Measurements from ENCODE around the gene TMCO1.
"Not testable (repeated sequence)": the region's sequence is repeated elsewhere in the genome, so short reads cannot be mapped to it uniquely, and the experiment has no call there.

The TMCO1 gene

GRCh38 chr1:165683848-165684485, 84.7 kb downstream of the TMCO1 start:
- DNase-seq: no peak

- DNase-seq: not testable (repeated sequence)
These were observed 87.9 kb downstream of the TMCO1 start for GRCh38 chr1:165680773-165681172.

- DNase-seq: no peak
These were observed 88.4 kb downstream of the TMCO1 start for GRCh38 chr1:165680303-165680702.

GRCh38 chr1:165679282-165680036, 89.2 kb downstream of the TMCO1 start:
- no peak for DNase-seq

- no peak for DNase-seq
These were observed 90.2 kb downstream of the TMCO1 start for GRCh38 chr1:165678509-165678908.

All from NCI-H1417 treated with DMSO at 0.1 percent for 48 hours (cell line).